Measurements from ENCODE around the gene EEPD1. TPM values are rescaled to one million over a fixed set of nuclear protein-coding genes. Genes with fewer than 3 reads are reported as not detected.

The EEPD1 gene
- total RNA-seq, 1 donor: 9.0 TPM

DNA sequence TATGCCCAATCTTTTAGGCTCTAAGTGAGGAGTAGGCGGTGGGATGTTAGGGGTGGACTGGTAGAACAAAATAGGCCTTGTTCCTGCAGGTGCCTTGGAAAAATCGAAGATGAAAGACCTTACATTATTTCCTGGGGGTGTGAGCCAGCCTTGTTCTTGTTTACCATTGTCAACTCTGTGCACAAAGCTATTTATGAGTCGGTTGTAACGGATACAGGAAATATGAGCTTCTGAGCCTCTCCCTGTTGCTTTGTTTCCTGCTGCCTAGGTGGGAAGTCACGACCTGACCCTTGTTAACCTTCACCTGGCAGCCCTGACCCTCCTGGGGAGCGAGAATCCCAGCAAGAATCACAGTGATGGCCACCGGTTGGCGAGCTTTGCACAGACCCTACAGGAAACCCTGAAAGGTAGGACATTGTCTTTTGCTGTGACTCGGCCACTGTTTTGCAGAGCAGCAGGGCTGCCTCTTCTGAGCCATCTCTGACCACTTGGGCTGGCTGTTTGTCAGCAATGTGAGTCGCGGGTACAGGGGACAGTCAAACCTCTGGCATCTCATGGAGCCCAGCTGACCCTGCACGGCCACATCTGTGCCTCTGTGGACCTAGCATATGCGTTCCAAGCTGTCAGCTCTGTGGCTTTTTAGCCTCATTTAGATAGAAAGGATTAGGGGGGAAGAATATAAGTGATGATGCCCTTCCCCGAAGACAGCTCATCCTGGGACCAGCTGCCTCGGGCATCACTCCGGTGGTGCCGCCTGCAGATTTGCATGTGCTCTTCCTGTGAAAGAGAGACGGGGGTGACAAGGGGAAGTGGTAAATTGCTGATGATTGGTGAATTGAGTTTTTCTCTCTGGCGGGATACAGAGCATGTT lies 134.6 kb downstream of the EEPD1 start:
- peak; percentile 65 for DNase-seq (ENCODE audit: insufficient read length, low spot score, missing footprints)
- no peaks in the 10 kb centered on the region for H3K27me3 ChIP-seq (ENCODE audit: insufficient read depth, low read length)
- peaks cover 10% of the 10 kb centered on the region for H3K4me1 ChIP-seq (ENCODE audit: insufficient read depth, low read length)
- H2AFZ ChIP-seq (ENCODE audit: low read length): no peak overlapping the region
- H3K4me2 ChIP-seq (ENCODE audit: insufficient read depth, low read length): no peak overlapping the region
- no peaks in the 10 kb centered on the region for H4K20me1 ChIP-seq (ENCODE audit: insufficient read depth, low read length)
- H3K9me3 ChIP-seq (ENCODE audit: low read depth, low read length): no peaks in the 10 kb centered on the region
- H3K4me3 ChIP-seq (ENCODE audit: insufficient read depth, low read length): no peak overlapping the region
- H3K36me3 ChIP-seq (ENCODE audit: insufficient read depth, low read length): no peaks in the 10 kb centered on the region
- no peak for TF ChIP-seq CTCF (IDR thresholded peaks at IDR 0.05; ENCODE audit: extremely low read depth, low read depth, low read length)
- no peak overlapping the region for H3K27ac ChIP-seq (ENCODE audit: low read depth, low read length)
- H3K79me2 ChIP-seq (ENCODE audit: insufficient read depth, low read length): no peaks in the 10 kb centered on the region

DNA sequence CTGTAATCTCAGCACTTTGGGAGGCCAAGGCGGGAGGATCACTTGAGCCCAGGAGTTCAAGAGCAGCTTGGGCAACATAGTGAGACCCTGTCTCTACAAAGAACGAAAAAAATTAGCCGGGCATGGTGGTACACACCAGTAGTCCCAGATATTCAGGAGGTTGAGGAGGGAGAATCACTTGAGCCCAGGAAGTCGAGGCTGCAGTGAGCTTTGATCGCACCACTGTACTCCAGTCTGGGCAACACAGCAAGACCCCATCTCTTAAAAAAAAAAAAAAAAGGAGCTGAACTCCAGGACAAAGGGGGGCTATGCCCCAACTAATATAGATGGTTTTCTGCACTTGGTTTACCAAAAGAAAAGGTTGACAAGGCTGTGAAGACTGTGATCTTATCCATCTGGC lies 135.4 kb downstream of the EEPD1 start:
- no peak overlapping the region for H2AFZ ChIP-seq (ENCODE audit: low read length)
- no peak for DNase-seq (ENCODE audit: insufficient read length, low spot score, missing footprints)
- H3K27me3 ChIP-seq (ENCODE audit: insufficient read depth, low read length): no peaks in the 10 kb centered on the region
- no peaks in the 10 kb centered on the region for H3K79me2 ChIP-seq (ENCODE audit: insufficient read depth, low read length)
- no peak overlapping the region for H3K4me2 ChIP-seq (ENCODE audit: insufficient read depth, low read length)
- H3K36me3 ChIP-seq (ENCODE audit: insufficient read depth, low read length): no peaks in the 10 kb centered on the region
- H4K20me1 ChIP-seq (ENCODE audit: insufficient read depth, low read length): no peaks in the 10 kb centered on the region
- H3K9me3 ChIP-seq (ENCODE audit: low read depth, low read length): no peaks in the 10 kb centered on the region
- TF ChIP-seq CTCF (IDR thresholded peaks at IDR 0.05; ENCODE audit: extremely low read depth, low read depth, low read length): no peak
- H3K4me3 ChIP-seq (ENCODE audit: insufficient read depth, low read length): no peak overlapping the region
- H3K4me1 ChIP-seq (ENCODE audit: insufficient read depth, low read length): peaks cover 11% of the 10 kb centered on the region
- no peak overlapping the region for H3K27ac ChIP-seq (ENCODE audit: low read depth, low read length)

DNA sequence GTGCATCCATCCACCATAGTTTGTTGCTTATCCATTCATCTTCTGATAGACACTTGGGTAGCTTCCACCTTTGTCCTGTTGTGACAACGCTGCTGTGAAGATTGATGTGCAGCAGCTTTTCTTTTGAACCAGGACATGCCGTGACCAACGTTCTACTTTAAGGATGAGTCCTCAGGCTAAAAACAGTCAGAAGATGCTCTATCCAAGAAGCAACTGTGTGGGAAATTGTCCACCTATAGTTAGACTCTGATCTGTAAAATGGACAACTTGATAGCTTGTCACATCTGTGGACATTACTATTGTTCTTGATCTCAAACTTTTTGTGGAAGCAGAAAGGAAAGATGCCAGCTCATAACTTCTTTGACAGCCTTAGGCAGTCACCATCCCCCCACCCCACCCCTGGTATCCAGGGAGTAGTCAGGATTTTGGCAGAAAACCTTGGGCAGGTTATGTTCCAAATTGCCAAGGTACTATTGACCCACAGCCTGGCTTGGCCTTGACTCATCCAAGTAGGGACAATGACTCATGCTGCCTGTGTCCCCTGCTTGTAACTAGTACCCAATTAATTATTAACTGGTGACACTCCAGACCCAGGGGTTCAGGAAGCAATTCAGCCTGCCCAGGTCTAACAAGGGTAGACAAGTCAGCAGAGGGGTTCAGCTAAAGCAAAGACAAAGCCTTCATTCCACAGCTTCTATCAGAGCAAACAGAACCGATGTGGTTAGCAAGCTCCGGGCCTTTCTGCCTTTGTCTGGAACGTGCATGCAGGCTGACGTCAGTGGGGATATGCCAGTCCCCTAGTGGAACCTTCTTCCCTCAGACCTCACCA lies 137.0 kb downstream of the EEPD1 start:
- H3K4me2 ChIP-seq (ENCODE audit: insufficient read depth, low read length): no peak overlapping the region
- H3K4me3 ChIP-seq (ENCODE audit: insufficient read depth, low read length): no peak overlapping the region
- no peak overlapping the region for H2AFZ ChIP-seq (ENCODE audit: low read length)
- peaks cover 11% of the 10 kb centered on the region for H3K4me1 ChIP-seq (ENCODE audit: insufficient read depth, low read length)
- TF ChIP-seq CTCF (IDR thresholded peaks at IDR 0.05; ENCODE audit: extremely low read depth, low read depth, low read length): no peak
- H3K36me3 ChIP-seq (ENCODE audit: insufficient read depth, low read length): no peaks in the 10 kb centered on the region
- no peaks in the 10 kb centered on the region for H3K79me2 ChIP-seq (ENCODE audit: insufficient read depth, low read length)
- H3K27me3 ChIP-seq (ENCODE audit: insufficient read depth, low read length): no peaks in the 10 kb centered on the region
- H4K20me1 ChIP-seq (ENCODE audit: insufficient read depth, low read length): no peaks in the 10 kb centered on the region
- H3K9me3 ChIP-seq (ENCODE audit: low read depth, low read length): no peaks in the 10 kb centered on the region
- DNase-seq (ENCODE audit: insufficient read length, low spot score, missing footprints): peak; percentile 34
- no peak overlapping the region for H3K27ac ChIP-seq (ENCODE audit: low read depth, low read length)
